Measurements from ENCODE around the gene CD96. TPM values are rescaled to one million over a fixed set of nuclear protein-coding genes. Genes with fewer than 3 reads are reported as not detected.
"Not testable (repeated sequence)": the region's sequence is repeated elsewhere in the genome, so short reads cannot be mapped to it uniquely, and the experiment has no call there.

CD96 gene
- total RNA-seq, 1 donor from 2014 or later, result not detected

- Mint-ChIP-seq H3K27me3 (ENCODE audit: low read depth) (no peaks in the 10 kb centered on the region), H3K36me3 (ENCODE audit: low read depth) (no peaks in the 10 kb centered on the region), H3K27ac (ENCODE audit: unreplicated experiment) (no peak overlapping the region), H3K4me3 (no peak overlapping the region), H3K9me3 (no peaks in the 10 kb centered on the region), H3K4me1 (no peaks in the 10 kb centered on the region)
- DNase-seq (ENCODE audit: low read depth, low spot score), result no peak
- TF ChIP-seq CTCF (conservative IDR thresholded peaks at IDR 0.05), result no peak
These were observed 32.7 kb upstream of the CD96 start for GRCh38 chr3:111509308-111509707.

DNA sequence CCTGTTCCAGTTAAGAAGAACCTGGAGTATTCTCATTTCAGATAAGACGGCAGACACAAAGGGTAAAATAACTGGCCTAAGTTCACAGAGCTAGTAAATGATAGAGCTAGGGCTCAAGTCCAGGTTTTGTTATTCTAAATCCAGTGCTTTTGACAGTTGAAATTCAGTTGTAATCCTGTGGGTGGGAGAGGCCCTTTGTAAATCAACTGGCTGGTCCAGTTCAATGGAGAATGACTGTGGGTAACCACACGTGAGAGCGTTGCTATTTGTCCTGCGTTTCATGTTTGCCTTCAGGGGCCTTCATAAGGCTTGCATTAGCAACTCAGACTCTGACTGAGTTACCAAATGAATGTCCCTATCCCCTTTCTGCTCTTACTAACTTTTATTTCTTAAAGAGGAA, 24.2 kb upstream of the CD96 start:
- TF ChIP-seq CTCF (conservative IDR thresholded peaks at IDR 0.05), result no peak
- Mint-ChIP-seq H3K27ac (ENCODE audit: unreplicated experiment) (no peak overlapping the region), H3K36me3 (ENCODE audit: low read depth) (no peaks in the 10 kb centered on the region), H3K27me3 (ENCODE audit: low read depth) (no peaks in the 10 kb centered on the region), H3K4me1 (peaks cover 3% of the 10 kb centered on the region), H3K4me3 (no peak overlapping the region), H3K9me3 (no peaks in the 10 kb centered on the region)
- no peak for DNase-seq (ENCODE audit: low read depth, low spot score)

- Mint-ChIP-seq H3K9me3 (no peaks in the 10 kb centered on the region), H3K4me3 (no peak overlapping the region), H3K36me3 (ENCODE audit: low read depth) (no peaks in the 10 kb centered on the region), H3K27ac (ENCODE audit: unreplicated experiment) (no peak overlapping the region), H3K4me1 (peaks cover 3% of the 10 kb centered on the region), H3K27me3 (ENCODE audit: low read depth) (no peaks in the 10 kb centered on the region)
- TF ChIP-seq CTCF (conservative IDR thresholded peaks at IDR 0.05), result no peak
- DNase-seq (ENCODE audit: low read depth, low spot score), result no peak
These were observed 22.7 kb upstream of the CD96 start for GRCh38 chr3:111519178-111519855.

GRCh38 chr3:111521891-111522290, 20.1 kb upstream of the CD96 start:
- Mint-ChIP-seq H3K4me1 (peaks cover 3% of the 10 kb centered on the region), H3K9me3 (no peaks in the 10 kb centered on the region), H3K36me3 (ENCODE audit: low read depth) (no peaks in the 10 kb centered on the region), H3K4me3 (no peak overlapping the region), H3K27me3 (ENCODE audit: low read depth) (no peaks in the 10 kb centered on the region), H3K27ac (ENCODE audit: unreplicated experiment) (no peak overlapping the region)
- DNase-seq (ENCODE audit: low read depth, low spot score), result no peak
- TF ChIP-seq CTCF (conservative IDR thresholded peaks at IDR 0.05), result no peak

DNA sequence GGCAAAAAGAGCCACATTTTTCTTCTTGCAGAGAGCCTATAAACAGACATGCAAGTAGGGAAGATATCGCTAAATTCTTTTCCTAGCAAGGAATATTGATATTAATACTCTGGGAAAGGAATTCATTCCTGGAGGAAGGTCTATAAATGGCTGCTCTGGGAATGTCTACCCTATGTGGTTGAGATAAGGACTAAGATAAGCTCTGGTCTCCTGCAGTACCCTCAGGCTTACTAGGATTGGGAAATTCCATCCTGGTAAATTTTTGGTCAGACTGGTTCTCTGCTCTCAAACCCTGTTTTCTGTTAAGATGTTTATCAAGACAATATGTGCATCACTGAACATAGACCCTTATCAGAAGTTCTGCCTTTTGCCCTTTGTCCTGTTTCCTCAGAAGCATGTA, 17.5 kb upstream of the CD96 start:
- H3K27ac Mint-ChIP-seq (ENCODE audit: unreplicated experiment); H3K27me3 Mint-ChIP-seq (ENCODE audit: low read depth); H3K9me3 Mint-ChIP-seq; DNase-seq (ENCODE audit: low read depth, low spot score); H3K4me3 Mint-ChIP-seq; H3K4me1 Mint-ChIP-seq; H3K36me3 Mint-ChIP-seq (ENCODE audit: low read depth): not testable (repeated sequence)

GRCh38 chr3:111531446-111531845, 10.6 kb upstream of the CD96 start:
- Mint-ChIP-seq H3K4me1 (no peaks in the 10 kb centered on the region), H3K27me3 (ENCODE audit: low read depth) (no peaks in the 10 kb centered on the region), H3K4me3 (no peak overlapping the region), H3K9me3 (peaks cover 8% of the 10 kb centered on the region), H3K27ac (ENCODE audit: unreplicated experiment) (no peak overlapping the region), H3K36me3 (ENCODE audit: low read depth) (peaks cover 4% of the 10 kb centered on the region)
- TF ChIP-seq CTCF (conservative IDR thresholded peaks at IDR 0.05), result no peak
- DNase-seq (ENCODE audit: low read depth, low spot score), result no peak
